ENCODE data around the gene MORN2. TPM values are rescaled to one million over a fixed set of nuclear protein-coding genes. Genes with fewer than 3 reads are reported as not detected.

MORN2 gene
- total RNA-seq, 1 donor from 2014 or later, result 11.3 TPM

DNA sequence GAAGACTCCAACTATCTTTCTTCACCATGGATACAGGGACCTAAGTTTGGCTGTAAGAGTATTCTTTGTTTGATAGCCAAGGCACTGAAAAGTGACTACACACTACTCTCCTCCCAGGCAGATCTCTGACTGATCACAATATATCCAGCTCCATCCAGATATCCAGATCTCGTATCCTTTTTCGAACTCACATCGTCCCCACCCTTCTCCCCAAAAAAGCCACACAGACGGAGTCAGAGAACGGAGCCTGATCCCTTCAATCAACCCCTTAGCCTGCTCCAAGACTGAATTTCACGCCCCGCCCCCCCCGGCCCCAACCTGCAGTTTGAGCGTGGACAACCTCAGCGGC lies 575 bp upstream of the MORN2 start:
- DNase-seq (ENCODE audit: low spot score), result no peak
- TF ChIP-seq, protein P1, sequence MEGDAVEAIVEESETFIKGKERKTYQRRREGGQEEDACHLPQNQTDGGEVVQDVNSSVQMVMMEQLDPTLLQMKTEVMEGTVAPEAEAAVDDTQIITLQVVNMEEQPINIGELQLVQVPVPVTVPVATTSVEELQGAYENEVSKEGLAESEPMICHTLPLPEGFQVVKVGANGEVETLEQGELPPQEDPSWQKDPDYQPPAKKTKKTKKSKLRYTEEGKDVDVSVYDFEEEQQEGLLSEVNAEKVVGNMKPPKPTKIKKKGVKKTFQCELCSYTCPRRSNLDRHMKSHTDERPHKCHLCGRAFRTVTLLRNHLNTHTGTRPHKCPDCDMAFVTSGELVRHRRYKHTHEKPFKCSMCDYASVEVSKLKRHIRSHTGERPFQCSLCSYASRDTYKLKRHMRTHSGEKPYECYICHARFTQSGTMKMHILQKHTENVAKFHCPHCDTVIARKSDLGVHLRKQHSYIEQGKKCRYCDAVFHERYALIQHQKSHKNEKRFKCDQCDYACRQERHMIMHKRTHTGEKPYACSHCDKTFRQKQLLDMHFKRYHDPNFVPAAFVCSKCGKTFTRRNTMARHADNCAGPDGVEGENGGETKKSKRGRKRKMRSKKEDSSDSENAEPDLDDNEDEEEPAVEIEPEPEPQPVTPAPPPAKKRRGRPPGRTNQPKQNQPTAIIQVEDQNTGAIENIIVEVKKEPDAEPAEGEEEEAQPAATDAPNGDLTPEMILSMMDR (IDR thresholded peaks at IDR 0.05; ENCODE audit: unreplicated experiment), result no peak
- peaks cover 14% of the 10 kb centered on the region for H3K4me1 Mint-ChIP-seq (ENCODE audit: unreplicated experiment)
- H3K27me3 Mint-ChIP-seq (ENCODE audit: unreplicated experiment), result peaks cover 4% of the 10 kb centered on the region
- no peaks in the 10 kb centered on the region for H3K9me3 Mint-ChIP-seq (ENCODE audit: unreplicated experiment)
- peak overlapping the region; percentile 99 for H3K4me3 Mint-ChIP-seq (ENCODE audit: unreplicated experiment)
- H3K27ac Mint-ChIP-seq (ENCODE audit: unreplicated experiment), result peak overlapping the region; percentile 90
- H3K36me3 Mint-ChIP-seq (ENCODE audit: low read depth, unreplicated experiment), result no peaks in the 10 kb centered on the region

DNA sequence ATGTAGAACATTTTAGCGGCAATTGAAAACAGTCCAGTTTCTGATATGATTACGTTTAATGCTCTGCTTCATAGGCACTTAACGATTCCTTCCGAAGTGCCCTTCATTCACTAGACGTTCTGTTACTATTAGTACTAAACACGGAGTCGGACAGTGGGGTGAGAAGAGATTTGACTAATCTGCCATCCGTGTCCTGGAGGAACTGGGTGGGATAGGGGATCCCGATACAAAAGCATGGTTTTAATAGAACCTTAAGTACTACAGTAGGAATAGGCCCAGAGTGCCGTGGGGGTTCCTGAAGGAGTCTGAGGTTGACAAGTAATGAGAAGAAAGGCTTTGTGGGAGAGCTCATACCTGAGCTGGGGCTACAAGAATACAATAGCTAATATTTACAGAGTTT lies 631 bp downstream of the MORN2 start:
- H3K4me1 Mint-ChIP-seq (ENCODE audit: unreplicated experiment), result peaks cover 14% of the 10 kb centered on the region
- no peaks in the 10 kb centered on the region for H3K36me3 Mint-ChIP-seq (ENCODE audit: low read depth, unreplicated experiment)
- no peaks in the 10 kb centered on the region for H3K9me3 Mint-ChIP-seq (ENCODE audit: unreplicated experiment)
- peak; percentile 4 for DNase-seq (ENCODE audit: low spot score)
- peaks cover 4% of the 10 kb centered on the region for H3K27me3 Mint-ChIP-seq (ENCODE audit: unreplicated experiment)
- TF ChIP-seq, protein P1 (IDR thresholded peaks at IDR 0.05; ENCODE audit: unreplicated experiment), result no peak
- H3K4me3 Mint-ChIP-seq (ENCODE audit: unreplicated experiment), result peak overlapping the region; percentile 99
- H3K27ac Mint-ChIP-seq (ENCODE audit: unreplicated experiment), result peak overlapping the region; percentile 90

DNA sequence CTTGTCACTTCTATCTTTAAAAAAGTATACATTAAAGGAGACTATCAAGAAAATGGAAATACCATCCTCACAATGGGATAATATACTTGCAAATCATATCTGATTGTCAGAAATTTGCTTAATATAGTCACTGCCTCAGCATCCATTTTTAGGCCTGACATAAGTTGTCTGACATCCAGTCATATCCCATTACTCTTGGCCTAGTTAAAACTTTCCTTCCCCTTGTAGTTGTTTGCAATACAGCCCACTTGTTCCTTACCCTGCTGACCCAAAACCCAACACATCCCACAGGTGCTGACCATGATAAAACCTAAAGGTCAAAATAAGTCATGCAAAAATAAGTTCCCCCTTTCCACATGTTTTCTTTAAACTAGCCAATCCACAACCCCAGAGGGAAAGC lies 10.3 kb downstream of the MORN2 start:
- Mint-ChIP-seq H3K27me3 (ENCODE audit: unreplicated experiment) (no peaks in the 10 kb centered on the region), H3K4me1 (ENCODE audit: unreplicated experiment) (no peaks in the 10 kb centered on the region), H3K27ac (ENCODE audit: unreplicated experiment) (no peak overlapping the region), H3K36me3 (ENCODE audit: low read depth, unreplicated experiment) (no peaks in the 10 kb centered on the region), H3K9me3 (ENCODE audit: unreplicated experiment) (no peaks in the 10 kb centered on the region), H3K4me3 (ENCODE audit: unreplicated experiment) (no peak overlapping the region)
- DNase-seq (ENCODE audit: low spot score), result no peak
- TF ChIP-seq, protein P1 (IDR thresholded peaks at IDR 0.05; ENCODE audit: unreplicated experiment), result no peak

DNA sequence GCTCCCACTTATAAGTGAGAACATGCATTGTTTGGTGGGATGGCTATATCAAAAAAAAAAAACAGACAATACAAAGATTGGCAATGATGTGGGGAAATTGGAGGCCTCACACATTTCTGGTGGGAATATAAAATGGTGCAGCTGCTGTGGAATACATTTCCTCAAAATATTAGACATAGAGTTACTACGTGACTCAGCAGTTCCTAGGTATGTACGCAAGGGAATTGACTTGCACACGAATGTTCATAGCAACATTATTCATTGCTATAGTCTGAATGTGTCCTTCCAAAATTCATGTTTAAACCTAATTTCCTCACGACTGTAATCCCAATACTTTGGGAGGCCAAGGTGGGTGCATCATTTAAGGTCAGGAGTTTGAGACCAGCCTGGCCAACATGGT lies 11.6 kb downstream of the MORN2 start:
- TF ChIP-seq, protein P1 (IDR thresholded peaks at IDR 0.05; ENCODE audit: unreplicated experiment), result no peak
- Mint-ChIP-seq H3K9me3 (ENCODE audit: unreplicated experiment) (no peaks in the 10 kb centered on the region), H3K27ac (ENCODE audit: unreplicated experiment) (no peak overlapping the region), H3K27me3 (ENCODE audit: unreplicated experiment) (no peaks in the 10 kb centered on the region), H3K36me3 (ENCODE audit: low read depth, unreplicated experiment) (no peaks in the 10 kb centered on the region), H3K4me3 (ENCODE audit: unreplicated experiment) (no peak overlapping the region), H3K4me1 (ENCODE audit: unreplicated experiment) (no peaks in the 10 kb centered on the region)
- no peak for DNase-seq (ENCODE audit: low spot score)

DNA sequence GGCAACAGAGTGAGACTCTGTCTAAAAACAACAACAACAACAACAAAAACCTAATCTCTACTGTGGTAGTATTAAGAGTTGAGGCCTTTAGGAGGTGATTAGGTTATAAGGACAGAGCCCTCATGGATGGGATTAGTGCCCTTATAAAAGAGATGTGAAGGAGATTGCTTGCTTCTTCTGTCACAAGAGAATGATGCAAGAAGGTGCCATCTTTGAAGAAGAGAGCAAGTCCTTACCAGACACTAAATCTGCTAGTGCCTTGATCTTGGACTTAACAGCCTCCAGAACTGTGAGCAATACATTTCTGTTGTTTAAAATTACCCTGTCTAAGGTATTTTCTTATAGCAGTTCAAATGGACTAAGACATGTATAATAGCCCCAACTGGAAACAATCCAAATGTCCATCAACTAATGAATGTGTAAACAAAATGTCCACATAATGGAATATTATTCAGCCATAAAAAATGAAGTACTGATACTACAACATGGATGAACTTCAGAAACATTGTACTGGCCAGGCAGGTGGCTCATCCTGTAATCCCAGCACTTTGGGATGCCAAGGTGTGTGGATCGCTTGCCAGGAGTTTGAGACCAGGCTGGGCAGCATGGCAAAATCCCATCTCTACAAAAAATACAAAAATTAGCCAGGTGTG lies 12.3 kb downstream of the MORN2 start:
- TF ChIP-seq, protein P1 (IDR thresholded peaks at IDR 0.05; ENCODE audit: unreplicated experiment), result no peak
- no peaks in the 10 kb centered on the region for H3K4me1 Mint-ChIP-seq (ENCODE audit: unreplicated experiment)
- H3K4me3 Mint-ChIP-seq (ENCODE audit: unreplicated experiment), result no peak overlapping the region
- no peak overlapping the region for H3K27ac Mint-ChIP-seq (ENCODE audit: unreplicated experiment)
- H3K36me3 Mint-ChIP-seq (ENCODE audit: low read depth, unreplicated experiment), result no peaks in the 10 kb centered on the region
- H3K27me3 Mint-ChIP-seq (ENCODE audit: unreplicated experiment), result no peaks in the 10 kb centered on the region
- H3K9me3 Mint-ChIP-seq (ENCODE audit: unreplicated experiment), result no peaks in the 10 kb centered on the region
- DNase-seq (ENCODE audit: low spot score), result no peak
